ENCODE measurements around the gene ALAS2.

The ALAS2 gene

DNA sequence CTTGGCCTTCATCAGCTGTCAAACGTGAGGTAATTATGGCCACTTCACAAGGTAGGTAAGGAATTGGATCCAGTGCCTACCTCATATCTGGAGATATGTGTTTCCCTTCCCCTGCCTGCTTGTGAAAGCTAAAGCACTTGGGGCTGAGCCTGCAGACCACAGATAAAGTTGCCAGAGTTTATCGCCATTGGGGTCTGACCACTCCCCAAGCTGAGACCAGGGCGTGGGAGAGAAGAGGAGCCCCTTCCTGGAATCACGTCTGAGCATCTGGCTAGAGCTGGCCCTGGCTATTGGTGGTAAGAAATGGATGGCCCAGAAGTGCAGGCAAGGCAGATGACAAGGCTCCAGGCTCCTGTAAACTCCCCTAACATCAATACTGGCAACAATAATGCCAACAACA, 2.7 kb downstream of the ALAS2 start:
- Histone ChIP-seq H3K4me3 (ENCODE audit: control insufficient read depth in 1 of 7, extremely low read depth in 1 of 7, insufficient read depth in 4 of 7, low read depth in 2 of 7, low read length in 6 of 7) (no peak overlapping the region), H3K27ac (ENCODE audit: insufficient read depth in 1 of 2, low read depth in 1 of 2, low read length in 2 of 2, poor library complexity in 1 of 2, severe bottlenecking in 2 of 2) (no peak overlapping the region), H3K27me3 (replicated peaks in 2 of 5; ENCODE audit: control insufficient read depth in 4 of 5, insufficient read depth in 5 of 5, low read length in 4 of 5) (peaks cover 0 to 5% (median 0%) of the 10 kb centered on the region in 5 experiments), H3K36me3 (ENCODE audit: control insufficient read depth in 4 of 4, insufficient read depth in 4 of 4, low read length in 3 of 4) (no peaks in the 10 kb centered on the region), H3K9me3 (ENCODE audit: control extremely low read depth in 1 of 5, control insufficient read depth in 4 of 5, insufficient read depth in 2 of 5, low read depth in 1 of 5, low read length in 4 of 5) (no peaks in the 10 kb centered on the region), H3K4me1 (ENCODE audit: control extremely low read depth in 1 of 4, control insufficient read depth in 4 of 4, insufficient read depth in 4 of 4, low read length in 3 of 4) (no peaks in the 10 kb centered on the region)
- ChIA-PET POLR2A (no interaction called here), CTCF (no interaction called here)
- no CpG with 5 or more reads among the region's 4 CpGs for WGBS (ENCODE audit: insufficient coverage)
- peak in 2 of 3 donors; percentile 15 to 28 for DNase-seq

DNA sequence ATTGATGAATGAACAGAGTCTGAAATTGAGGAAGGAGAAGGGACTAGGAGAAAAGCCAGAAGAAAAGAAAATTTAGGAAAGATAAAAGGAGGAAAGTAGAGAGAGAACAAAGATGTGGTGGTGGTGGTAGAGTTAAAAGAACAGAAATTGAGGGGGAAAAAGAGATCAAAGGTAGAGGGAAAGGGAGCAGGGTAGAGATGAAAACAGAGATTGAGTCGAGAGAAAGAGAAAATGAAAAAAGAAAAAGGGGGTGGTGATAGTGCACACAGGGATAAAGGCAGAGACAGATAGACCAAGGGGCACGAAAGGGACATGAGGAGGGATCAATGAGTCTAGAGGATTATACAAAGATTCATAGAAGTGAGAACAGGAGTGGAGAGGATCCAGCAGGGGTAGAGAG, 3.9 kb downstream of the ALAS2 start:
- no peak overlapping the region for H3K4me3 ChIP-seq (ENCODE audit: control insufficient read depth in 1 of 7, extremely low read depth in 1 of 7, insufficient read depth in 4 of 7, low read depth in 2 of 7, low read length in 6 of 7)
- POLR2A ChIA-PET: no interaction called here
- no peak for DNase-seq
- H3K4me1 ChIP-seq (ENCODE audit: control extremely low read depth in 1 of 4, control insufficient read depth in 4 of 4, insufficient read depth in 4 of 4, low read length in 3 of 4): no peaks in the 10 kb centered on the region
- no peak overlapping the region for H3K27ac ChIP-seq (ENCODE audit: insufficient read depth in 1 of 2, low read depth in 1 of 2, low read length in 2 of 2, poor library complexity in 1 of 2, severe bottlenecking in 2 of 2)
- H3K9me3 ChIP-seq (ENCODE audit: control extremely low read depth in 1 of 5, control insufficient read depth in 4 of 5, insufficient read depth in 2 of 5, low read depth in 1 of 5, low read length in 4 of 5): no peaks in the 10 kb centered on the region
- WGBS (ENCODE audit: insufficient coverage): 75% methylated on average over 2 of the region's 2 CpGs
- peaks cover 0 to 5% (median 0%) of the 10 kb centered on the region in 5 experiments for H3K27me3 ChIP-seq (replicated peaks in 2 of 5; ENCODE audit: control insufficient read depth in 4 of 5, insufficient read depth in 5 of 5, low read length in 4 of 5)
- no peaks in the 10 kb centered on the region for H3K36me3 ChIP-seq (ENCODE audit: control insufficient read depth in 4 of 4, insufficient read depth in 4 of 4, low read length in 3 of 4)
- CTCF ChIA-PET: no interaction called here

- ChIA-PET POLR2A (no interaction called here), CTCF (no interaction called here)
- Histone ChIP-seq H3K27me3 (replicated peaks in 2 of 5; ENCODE audit: control insufficient read depth in 4 of 5, insufficient read depth in 5 of 5, low read length in 4 of 5) (peaks cover 0 to 5% (median 0%) of the 10 kb centered on the region in 5 experiments), H3K27ac (ENCODE audit: insufficient read depth in 1 of 2, low read depth in 1 of 2, low read length in 2 of 2, poor library complexity in 1 of 2, severe bottlenecking in 2 of 2) (no peak overlapping the region), H3K36me3 (ENCODE audit: control insufficient read depth in 4 of 4, insufficient read depth in 4 of 4, low read length in 3 of 4) (no peaks in the 10 kb centered on the region), H3K4me1 (ENCODE audit: control extremely low read depth in 1 of 4, control insufficient read depth in 4 of 4, insufficient read depth in 4 of 4, low read length in 3 of 4) (no peaks in the 10 kb centered on the region), H3K9me3 (ENCODE audit: control extremely low read depth in 1 of 5, control insufficient read depth in 4 of 5, insufficient read depth in 2 of 5, low read depth in 1 of 5, low read length in 4 of 5) (no peaks in the 10 kb centered on the region), H3K4me3 (ENCODE audit: control insufficient read depth in 1 of 7, extremely low read depth in 1 of 7, insufficient read depth in 4 of 7, low read depth in 2 of 7, low read length in 6 of 7) (no peak overlapping the region)
- no peak for DNase-seq
Measured at GRCh38 chrX:55026143-55026542, 4.6 kb downstream of the ALAS2 start.

GRCh38 chrX:55014897-55015299, 15.9 kb downstream of the ALAS2 start:
- ChIA-PET POLR2A (no interaction called here), CTCF (no interaction called here)
- DNase-seq: peak in 2 of 3 donors; percentile 21 to 52
- Histone ChIP-seq H3K9me3 (ENCODE audit: control extremely low read depth in 1 of 5, control insufficient read depth in 4 of 5, insufficient read depth in 2 of 5, low read depth in 1 of 5, low read length in 4 of 5) (no peaks in the 10 kb centered on the region), H3K36me3 (ENCODE audit: control insufficient read depth in 4 of 4, insufficient read depth in 4 of 4, low read length in 3 of 4) (no peaks in the 10 kb centered on the region), H3K4me1 (ENCODE audit: control extremely low read depth in 1 of 4, control insufficient read depth in 4 of 4, insufficient read depth in 4 of 4, low read length in 3 of 4) (no peaks in the 10 kb centered on the region), H3K4me3 (ENCODE audit: control insufficient read depth in 1 of 7, extremely low read depth in 1 of 7, insufficient read depth in 4 of 7, low read depth in 2 of 7, low read length in 6 of 7) (no peak overlapping the region), H3K27ac (ENCODE audit: insufficient read depth in 1 of 2, low read depth in 1 of 2, low read length in 2 of 2, poor library complexity in 1 of 2, severe bottlenecking in 2 of 2) (no peak overlapping the region), H3K27me3 (replicated peaks in 2 of 5; ENCODE audit: control insufficient read depth in 4 of 5, insufficient read depth in 5 of 5, low read length in 4 of 5) (no peaks in the 10 kb centered on the region)
- WGBS (ENCODE audit: insufficient coverage): 84% methylated on average over 4 of the region's 4 CpGs

DNA sequence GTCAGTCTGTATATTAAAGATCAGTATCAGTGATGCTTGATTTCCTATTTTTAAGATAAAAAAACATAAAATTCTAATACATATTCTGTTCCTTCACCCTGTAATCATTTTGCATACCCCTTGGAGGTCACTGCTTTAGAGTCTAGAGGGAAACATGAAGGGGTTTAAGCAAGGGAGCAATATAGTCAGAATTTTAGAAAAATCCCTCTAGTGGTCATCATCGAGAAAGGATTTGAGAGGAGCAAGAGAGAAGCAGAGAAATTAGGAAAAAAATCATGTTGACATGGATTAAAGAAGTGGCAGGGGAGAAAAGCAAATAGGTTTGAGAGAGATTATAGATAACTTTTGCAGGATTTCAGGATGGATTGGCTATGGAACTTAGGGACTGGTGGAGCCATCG, 19.5 kb downstream of the ALAS2 start:
- ChIA-PET POLR2A (no interaction called here), CTCF (interaction anchor here (0.7 kb wide), 2 partner anchors 45 to 121 kb away, joined by 3 to 4 read pairs; no protein-coding TSS in a partner anchor)
- 55% methylated on average over 2 of the region's 2 CpGs for WGBS (ENCODE audit: insufficient coverage)

DNA sequence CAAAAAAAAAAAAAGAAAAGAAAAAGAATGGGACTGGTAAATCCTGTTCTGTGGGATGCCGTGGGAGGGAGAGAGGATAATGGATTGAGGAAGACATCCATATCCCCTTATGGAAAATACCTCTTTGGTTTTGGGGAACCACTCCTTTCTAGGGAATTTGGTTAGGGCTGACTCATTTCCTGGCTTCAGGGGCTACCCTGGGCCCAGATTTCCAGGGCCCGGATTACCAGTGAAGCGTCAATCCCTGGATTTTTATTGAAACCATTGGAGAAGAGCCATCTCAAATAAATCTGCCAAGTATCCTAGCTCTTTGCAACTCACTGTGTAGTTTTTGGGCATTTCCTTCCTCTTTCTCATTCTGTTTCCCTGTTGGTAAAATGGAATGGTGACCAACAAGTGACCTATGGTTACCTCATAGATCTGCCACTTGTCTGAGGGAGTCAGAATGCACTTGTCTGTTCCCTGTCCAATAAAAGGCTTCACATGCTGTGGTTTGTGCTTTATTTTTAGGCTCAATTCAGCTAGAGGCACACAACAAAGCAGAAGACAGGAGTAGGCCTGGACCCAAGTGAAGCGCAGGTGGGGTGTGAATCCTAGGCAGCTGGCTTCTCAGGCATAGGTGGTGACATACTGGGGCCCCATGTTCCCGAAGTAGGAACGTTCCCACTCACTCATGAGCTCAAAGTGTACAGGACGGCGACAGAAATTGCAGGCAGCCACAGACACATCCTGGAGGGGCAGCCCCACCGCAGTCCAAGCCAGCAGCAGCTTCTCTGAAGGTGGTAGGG, 22.0 kb downstream of the ALAS2 start:
- H3K9me3 ChIP-seq (ENCODE audit: control extremely low read depth in 1 of 5, control insufficient read depth in 4 of 5, insufficient read depth in 2 of 5, low read depth in 1 of 5, low read length in 4 of 5): no peaks in the 10 kb centered on the region
- H3K4me3 ChIP-seq (ENCODE audit: control insufficient read depth in 1 of 7, extremely low read depth in 1 of 7, insufficient read depth in 4 of 7, low read depth in 2 of 7, low read length in 6 of 7): peak overlapping the region in 1 of 7 experiments; percentile 23
- peaks cover 2 to 33% (median 18%) of the 10 kb centered on the region in 4 experiments for H3K36me3 ChIP-seq (ENCODE audit: control insufficient read depth in 4 of 4, insufficient read depth in 4 of 4, low read length in 3 of 4)
- ChIA-PET CTCF (interaction anchor here (1.2 kb wide), 1 partner anchor 9 kb away, joined by 3 read pairs; the partner anchor contains the start of gene APEX2), POLR2A (interaction anchor here (2.0 kb wide), 1 partner anchor 9 kb away, joined by 6 read pairs; no protein-coding TSS in a partner anchor)
- WGBS (ENCODE audit: insufficient coverage): 38% methylated on average over 7 of the region's 9 CpGs
- peak in 2 of 3 donors; percentile 40 to 55 for DNase-seq
- no peak overlapping the region for H3K27ac ChIP-seq (ENCODE audit: insufficient read depth in 1 of 2, low read depth in 1 of 2, low read length in 2 of 2, poor library complexity in 1 of 2, severe bottlenecking in 2 of 2)
- H3K27me3 ChIP-seq (replicated peaks in 2 of 5; ENCODE audit: control insufficient read depth in 4 of 5, insufficient read depth in 5 of 5, low read length in 4 of 5): no peaks in the 10 kb centered on the region
- H3K4me1 ChIP-seq (ENCODE audit: control extremely low read depth in 1 of 4, control insufficient read depth in 4 of 4, insufficient read depth in 4 of 4, low read length in 3 of 4): peaks cover 0 to 11% (median 8%) of the 10 kb centered on the region in 4 experiments

More for the DNA sequence above, 19.5 kb downstream of the ALAS2 start:
- H3K4me1 ChIP-seq (ENCODE audit: control extremely low read depth in 1 of 4, control insufficient read depth in 4 of 4, insufficient read depth in 4 of 4, low read length in 3 of 4): peaks cover 0 to 11% (median 8%) of the 10 kb centered on the region in 4 experiments
- no peak overlapping the region for H3K27ac ChIP-seq (ENCODE audit: insufficient read depth in 1 of 2, low read depth in 1 of 2, low read length in 2 of 2, poor library complexity in 1 of 2, severe bottlenecking in 2 of 2)
- no peaks in the 10 kb centered on the region for H3K9me3 ChIP-seq (ENCODE audit: control extremely low read depth in 1 of 5, control insufficient read depth in 4 of 5, insufficient read depth in 2 of 5, low read depth in 1 of 5, low read length in 4 of 5)
- peaks cover 0 to 12% (median 3%) of the 10 kb centered on the region in 4 experiments for H3K36me3 ChIP-seq (ENCODE audit: control insufficient read depth in 4 of 4, insufficient read depth in 4 of 4, low read length in 3 of 4)
- no peaks in the 10 kb centered on the region for H3K27me3 ChIP-seq (replicated peaks in 2 of 5; ENCODE audit: control insufficient read depth in 4 of 5, insufficient read depth in 5 of 5, low read length in 4 of 5)
- DNase-seq: peak in 2 of 3 donors; percentile 17 to 28
- no peak overlapping the region for H3K4me3 ChIP-seq (ENCODE audit: control insufficient read depth in 1 of 7, extremely low read depth in 1 of 7, insufficient read depth in 4 of 7, low read depth in 2 of 7, low read length in 6 of 7)

- no peak for DNase-seq
- WGBS (ENCODE audit: insufficient coverage): 90% methylated on average over 4 of the region's 6 CpGs
- Histone ChIP-seq H3K9me3 (ENCODE audit: control extremely low read depth in 1 of 5, control insufficient read depth in 4 of 5, insufficient read depth in 2 of 5, low read depth in 1 of 5, low read length in 4 of 5) (no peaks in the 10 kb centered on the region), H3K36me3 (ENCODE audit: control insufficient read depth in 4 of 4, insufficient read depth in 4 of 4, low read length in 3 of 4) (peaks cover 2 to 41% (median 24%) of the 10 kb centered on the region in 4 experiments), H3K4me3 (ENCODE audit: control insufficient read depth in 1 of 7, extremely low read depth in 1 of 7, insufficient read depth in 4 of 7, low read depth in 2 of 7, low read length in 6 of 7) (no peak overlapping the region), H3K4me1 (ENCODE audit: control extremely low read depth in 1 of 4, control insufficient read depth in 4 of 4, insufficient read depth in 4 of 4, low read length in 3 of 4) (peaks cover 0 to 11% (median 8%) of the 10 kb centered on the region in 4 experiments), H3K27ac (ENCODE audit: insufficient read depth in 1 of 2, low read depth in 1 of 2, low read length in 2 of 2, poor library complexity in 1 of 2, severe bottlenecking in 2 of 2) (no peak overlapping the region), H3K27me3 (replicated peaks in 2 of 5; ENCODE audit: control insufficient read depth in 4 of 5, insufficient read depth in 5 of 5, low read length in 4 of 5) (no peaks in the 10 kb centered on the region)
- ChIA-PET CTCF (interaction anchor here (1.1 kb wide), 1 partner anchor 49 kb away, joined by 4 read pairs; no protein-coding TSS in a partner anchor), POLR2A (no interaction called here)
Measured at GRCh38 chrX:55007656-55008055, 23.1 kb downstream of the ALAS2 start.

All from common myeloid progenitor, CD34-positive (primary cell).